HEK293 (cell line): ENCODE measurements around the gene NDFIP2.
A peak's percentile ranks its signal among the peaks of the same experiment; 100 is the strongest.

Experiments
- FEZF1 ChIP-seq: fragments of 450-650 bp; formaldehyde crosslinking; IDR thresholded peaks from 2 replicates; pipeline ENCODE4 v1.5.1; 2016; ENCODE audit warnings: missing biosample characterization, missing genetic modification characterization
- IKZF3 ChIP-seq: fragments of 450-650 bp; IDR thresholded peaks from 2 replicates; pipeline ENCODE4 v1.5.0; 2018; ENCODE audit warnings: missing biosample characterization, mild to moderate bottlenecking, missing genetic modification characterization, moderate library complexity
- KLF16 ChIP-seq: fragments of 450-650 bp; formaldehyde crosslinking; IDR thresholded peaks from 2 replicates; pipeline ENCODE4 v1.5.1; 2017; ENCODE audit warnings: missing biosample characterization, missing genetic modification characterization
- KLF7 ChIP-seq: fragments of 450-650 bp; formaldehyde crosslinking; IDR thresholded peaks from 2 replicates; pipeline ENCODE4 v1.5.1; 2016; ENCODE audit warnings: missing biosample characterization, missing genetic modification characterization, borderline replicate concordance
- MYNN ChIP-seq: fragments of 450-650 bp; formaldehyde crosslinking; IDR thresholded peaks from 2 replicates; pipeline ENCODE4 v1.5.1; 2016; ENCODE audit warnings: missing biosample characterization, missing genetic modification characterization, borderline replicate concordance
- OSR2 ChIP-seq: fragments of 450-650 bp; formaldehyde crosslinking; IDR thresholded peaks from 2 replicates; pipeline ENCODE4 v1.5.1; 2016; ENCODE audit warnings: missing biosample characterization, missing genetic modification characterization
- SCRT1 ChIP-seq: fragments of 450-650 bp; formaldehyde crosslinking; IDR thresholded peaks from 2 replicates; pipeline ENCODE4 v1.5.1; 2016; ENCODE audit warnings: missing biosample characterization, missing genetic modification characterization, borderline replicate concordance
- SP7 ChIP-seq: fragments of 450-650 bp; formaldehyde crosslinking; IDR thresholded peaks from 2 replicates; pipeline ENCODE4 v1.5.1; 2016; ENCODE audit warnings: missing biosample characterization, missing genetic modification characterization
- ZEB2 ChIP-seq: fragments of 450-650 bp; formaldehyde crosslinking; IDR thresholded peaks from 2 replicates; pipeline ENCODE4 v1.5.1; 2016; ENCODE audit warnings: missing biosample characterization, missing genetic modification characterization
- ZFP69B ChIP-seq: fragments of 450-650 bp; formaldehyde crosslinking; IDR thresholded peaks from 2 replicates; pipeline ENCODE4 v1.5.1; 2016; ENCODE audit warnings: missing biosample characterization, missing genetic modification characterization
- ZNF10 ChIP-seq: fragments of 450-650 bp; formaldehyde crosslinking; IDR thresholded peaks from 2 replicates; pipeline ENCODE4 v1.5.1; 2017; ENCODE audit warnings: missing biosample characterization, missing genetic modification characterization
- ZNF146 ChIP-seq: fragments of 450-650 bp; formaldehyde crosslinking; IDR thresholded peaks from 2 replicates; pipeline ENCODE4 v1.5.1; 2016; ENCODE audit warnings: missing biosample characterization, missing genetic modification characterization
- ZNF184 ChIP-seq: fragments of 450-650 bp; IDR thresholded peaks from 2 replicates; pipeline ENCODE4 v1.5.1; 2018; ENCODE audit warnings: missing biosample characterization, mild to moderate bottlenecking, missing genetic modification characterization
- ZNF2 ChIP-seq: fragments of 450-650 bp; formaldehyde crosslinking; IDR thresholded peaks from 2 replicates; pipeline ENCODE4 v1.5.1; 2016; ENCODE audit warnings: missing biosample characterization, missing genetic modification characterization
- ZNF221 ChIP-seq: fragments of 450-650 bp; formaldehyde crosslinking; IDR thresholded peaks from 2 replicates; pipeline ENCODE4 v1.5.1; 2017; ENCODE audit warnings: missing biosample characterization, missing genetic modification characterization, borderline replicate concordance
- ZNF248 ChIP-seq: fragments of 450-650 bp; formaldehyde crosslinking; IDR thresholded peaks from 2 replicates; pipeline ENCODE4 v1.5.1; 2017; ENCODE audit warnings: missing biosample characterization, missing genetic modification characterization
- ZNF510 ChIP-seq: fragments of 450-650 bp; formaldehyde crosslinking; IDR thresholded peaks from 2 replicates; pipeline ENCODE4 v1.5.1; 2018; ENCODE audit warnings: mild to moderate bottlenecking, missing genetic modification characterization, missing biosample characterization; ENCODE audit not compliant: insufficient replicate concordance
- ZNF558 ChIP-seq: fragments of 450-650 bp; formaldehyde crosslinking; IDR thresholded peaks from 2 replicates; pipeline ENCODE4 v1.5.1; 2016; ENCODE audit warnings: missing biosample characterization, missing genetic modification characterization
- ZNF600 ChIP-seq: fragments of 450-650 bp; formaldehyde crosslinking; IDR thresholded peaks from 2 replicates; pipeline ENCODE4 v1.5.1; 2016; ENCODE audit warnings: missing biosample characterization, missing genetic modification characterization
- ZNF623 ChIP-seq: fragments of 450-650 bp; formaldehyde crosslinking; IDR thresholded peaks from 2 replicates; pipeline ENCODE4 v1.5.1; 2016; ENCODE audit warnings: missing biosample characterization, missing genetic modification characterization
- ZNF626 ChIP-seq: fragments of 450-650 bp; sonication (Bioruptor Pico); formaldehyde crosslinking; IDR thresholded peaks from 2 replicates; pipeline ENCODE4 v1.5.1; 2018; ENCODE audit warnings: missing biosample characterization, missing genetic modification characterization, inconsistent platforms
- ZNF629 ChIP-seq: fragments of 450-650 bp; formaldehyde crosslinking; IDR thresholded peaks from 2 replicates; pipeline ENCODE4 v1.5.1; 2017; ENCODE audit warnings: missing biosample characterization, missing genetic modification characterization
- ZNF660 ChIP-seq: fragments of 450-650 bp; IDR thresholded peaks from 2 replicates; pipeline ENCODE4 v1.5.1; 2018; ENCODE audit warnings: missing biosample characterization, mild to moderate bottlenecking, missing genetic modification characterization
- ZNF664 ChIP-seq: fragments of 450-650 bp; formaldehyde crosslinking; IDR thresholded peaks from 2 replicates; pipeline ENCODE4 v1.5.1; 2016; ENCODE audit warnings: missing biosample characterization, missing genetic modification characterization
- ZNF701 ChIP-seq: fragments of 450-650 bp; formaldehyde crosslinking; IDR thresholded peaks from 2 replicates; pipeline ENCODE4 v1.5.1; 2016; ENCODE audit warnings: missing biosample characterization, missing genetic modification characterization
- ZNF843 ChIP-seq: fragments of 450-650 bp; formaldehyde crosslinking; IDR thresholded peaks from 2 replicates; pipeline ENCODE4 v1.5.1; 2016; ENCODE audit warnings: missing biosample characterization, missing genetic modification characterization
- ZSCAN30 ChIP-seq: fragments of 450-650 bp; IDR thresholded peaks from 2 replicates; pipeline ENCODE4 v1.5.1; 2018; ENCODE audit warnings: missing biosample characterization, mild to moderate bottlenecking, missing genetic modification characterization, moderate library complexity
- ZXDB ChIP-seq: fragments of 450-650 bp; formaldehyde crosslinking; IDR thresholded peaks from 2 replicates; pipeline ENCODE4 v1.5.1; 2016; ENCODE audit warnings: missing biosample characterization, missing genetic modification characterization
- TF ChIP-seq, protein P1 (sequence below): fragments of 450-650 bp; formaldehyde crosslinking; IDR thresholded peaks from 2 replicates; pipeline ENCODE4 v1.5.1; 2016; ENCODE audit warnings: missing biosample characterization, missing genetic modification characterization
- TF ChIP-seq, protein P2 (sequence below): fragments of 450-650 bp; formaldehyde crosslinking; IDR thresholded peaks from 2 replicates; pipeline ENCODE4 v1.5.1; 2017; ENCODE audit warnings: missing biosample characterization, missing genetic modification characterization
- TF ChIP-seq, protein P3 (sequence below): fragments of 450-650 bp; formaldehyde crosslinking; IDR thresholded peaks from 2 replicates; pipeline ENCODE4 v1.5.1; 2016; ENCODE audit warnings: missing biosample characterization, missing genetic modification characterization
- TF ChIP-seq, protein P4 (sequence below): fragments of 450-650 bp; formaldehyde crosslinking; IDR thresholded peaks from 2 replicates; pipeline ENCODE4 v1.5.1; 2016; ENCODE audit warnings: missing biosample characterization, missing genetic modification characterization, low read depth
- TF ChIP-seq, protein P5 (sequence below): fragments of 450-650 bp; formaldehyde crosslinking; IDR thresholded peaks from 2 replicates; pipeline ENCODE4 v1.5.1; 2017; ENCODE audit warnings: missing biosample characterization, missing genetic modification characterization

The NDFIP2 gene

DNA sequence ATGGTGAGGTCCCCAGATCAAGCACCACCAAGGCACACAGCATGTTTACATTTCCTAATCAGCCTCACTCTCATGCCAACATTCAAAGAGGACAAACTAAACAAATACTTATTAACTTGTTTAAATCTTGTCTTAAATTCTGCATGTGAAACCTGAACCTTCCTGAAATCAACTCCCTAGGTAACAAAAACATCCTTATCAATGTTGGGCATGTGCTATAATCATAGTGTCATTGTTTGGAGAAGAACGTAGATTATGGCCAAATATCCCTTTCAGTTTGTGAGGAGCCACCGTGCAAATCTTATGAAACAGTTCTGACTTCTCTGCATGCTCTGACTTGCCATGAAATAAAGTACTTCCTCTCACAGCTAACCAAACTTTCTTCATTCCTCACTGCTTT is 123.8 kb downstream of the NDFIP2 start (continued):
- TF ChIP-seq, protein P1, sequence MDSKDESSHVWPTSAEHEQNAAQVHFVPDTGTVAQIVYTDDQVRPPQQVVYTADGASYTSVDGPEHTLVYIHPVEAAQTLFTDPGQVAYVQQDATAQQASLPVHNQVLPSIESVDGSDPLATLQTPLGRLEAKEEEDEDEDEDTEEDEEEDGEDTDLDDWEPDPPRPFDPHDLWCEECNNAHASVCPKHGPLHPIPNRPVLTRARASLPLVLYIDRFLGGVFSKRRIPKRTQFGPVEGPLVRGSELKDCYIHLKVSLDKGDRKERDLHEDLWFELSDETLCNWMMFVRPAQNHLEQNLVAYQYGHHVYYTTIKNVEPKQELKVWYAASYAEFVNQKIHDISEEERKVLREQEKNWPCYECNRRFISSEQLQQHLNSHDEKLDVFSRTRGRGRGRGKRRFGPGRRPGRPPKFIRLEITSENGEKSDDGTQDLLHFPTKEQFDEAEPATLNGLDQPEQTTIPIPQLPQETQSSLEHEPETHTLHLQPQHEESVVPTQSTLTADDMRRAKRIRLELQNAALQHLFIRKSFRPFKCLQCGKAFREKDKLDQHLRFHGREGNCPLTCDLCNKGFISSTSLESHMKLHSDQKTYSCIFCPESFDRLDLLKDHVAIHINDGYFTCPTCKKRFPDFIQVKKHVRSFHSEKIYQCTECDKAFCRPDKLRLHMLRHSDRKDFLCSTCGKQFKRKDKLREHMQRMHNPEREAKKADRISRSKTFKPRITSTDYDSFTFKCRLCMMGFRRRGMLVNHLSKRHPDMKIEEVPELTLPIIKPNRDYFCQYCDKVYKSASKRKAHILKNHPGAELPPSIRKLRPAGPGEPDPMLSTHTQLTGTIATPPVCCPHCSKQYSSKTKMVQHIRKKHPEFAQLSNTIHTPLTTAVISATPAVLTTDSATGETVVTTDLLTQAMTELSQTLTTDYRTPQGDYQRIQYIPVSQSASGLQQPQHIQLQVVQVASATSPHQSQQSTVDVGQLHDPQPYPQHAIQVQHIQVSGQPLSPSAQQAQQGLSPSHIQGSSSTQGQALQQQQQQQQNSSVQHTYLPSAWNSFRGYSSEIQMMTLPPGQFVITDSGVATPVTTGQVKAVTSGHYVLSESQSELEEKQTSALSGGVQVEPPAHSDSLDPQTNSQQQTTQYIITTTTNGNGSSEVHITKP (tag by site-specific recombination): peak; percentile 38; the same call in 1 of the 2 replicates
- TF ChIP-seq ZNF623: no peak
- TF ChIP-seq ZNF221: no peak
- TF ChIP-seq OSR2 (tag by site-specific recombination): peak; percentile 84
- TF ChIP-seq, protein P2, sequence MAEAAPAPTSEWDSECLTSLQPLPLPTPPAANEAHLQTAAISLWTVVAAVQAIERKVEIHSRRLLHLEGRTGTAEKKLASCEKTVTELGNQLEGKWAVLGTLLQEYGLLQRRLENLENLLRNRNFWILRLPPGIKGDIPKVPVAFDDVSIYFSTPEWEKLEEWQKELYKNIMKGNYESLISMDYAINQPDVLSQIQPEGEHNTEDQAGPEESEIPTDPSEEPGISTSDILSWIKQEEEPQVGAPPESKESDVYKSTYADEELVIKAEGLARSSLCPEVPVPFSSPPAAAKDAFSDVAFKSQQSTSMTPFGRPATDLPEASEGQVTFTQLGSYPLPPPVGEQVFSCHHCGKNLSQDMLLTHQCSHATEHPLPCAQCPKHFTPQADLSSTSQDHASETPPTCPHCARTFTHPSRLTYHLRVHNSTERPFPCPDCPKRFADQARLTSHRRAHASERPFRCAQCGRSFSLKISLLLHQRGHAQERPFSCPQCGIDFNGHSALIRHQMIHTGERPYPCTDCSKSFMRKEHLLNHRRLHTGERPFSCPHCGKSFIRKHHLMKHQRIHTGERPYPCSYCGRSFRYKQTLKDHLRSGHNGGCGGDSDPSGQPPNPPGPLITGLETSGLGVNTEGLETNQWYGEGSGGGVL (tag by site-specific recombination): peak; percentile 29; the same call in 1 of the 2 replicates
- TF ChIP-seq ZEB2 (tag by site-specific recombination): no peak
- TF ChIP-seq KLF7 (tag by site-specific recombination): no peak
- TF ChIP-seq, protein P3, sequence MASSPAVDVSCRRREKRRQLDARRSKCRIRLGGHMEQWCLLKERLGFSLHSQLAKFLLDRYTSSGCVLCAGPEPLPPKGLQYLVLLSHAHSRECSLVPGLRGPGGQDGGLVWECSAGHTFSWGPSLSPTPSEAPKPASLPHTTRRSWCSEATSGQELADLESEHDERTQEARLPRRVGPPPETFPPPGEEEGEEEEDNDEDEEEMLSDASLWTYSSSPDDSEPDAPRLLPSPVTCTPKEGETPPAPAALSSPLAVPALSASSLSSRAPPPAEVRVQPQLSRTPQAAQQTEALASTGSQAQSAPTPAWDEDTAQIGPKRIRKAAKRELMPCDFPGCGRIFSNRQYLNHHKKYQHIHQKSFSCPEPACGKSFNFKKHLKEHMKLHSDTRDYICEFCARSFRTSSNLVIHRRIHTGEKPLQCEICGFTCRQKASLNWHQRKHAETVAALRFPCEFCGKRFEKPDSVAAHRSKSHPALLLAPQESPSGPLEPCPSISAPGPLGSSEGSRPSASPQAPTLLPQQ: peak; percentile 68; the same call in 1 of the 2 replicates
- no peak for TF ChIP-seq KLF16
- TF ChIP-seq MYNN (tag by site-specific recombination): no peak
- peak; percentile 45; the same call in 1 of the 2 replicates for TF ChIP-seq ZNF664
- TF ChIP-seq ZNF843: peak; percentile 94
- no peak for TF ChIP-seq ZNF600 (tag by site-specific recombination)
- no peak for TF ChIP-seq ZNF2 (tag by site-specific recombination)
- TF ChIP-seq ZNF146 (tag by site-specific recombination): no peak
- no peak for TF ChIP-seq SCRT1 (tag by site-specific recombination)
- TF ChIP-seq ZNF701 (tag by site-specific recombination): no peak
- peak; percentile 87 for TF ChIP-seq ZXDB
- TF ChIP-seq, protein P4, sequence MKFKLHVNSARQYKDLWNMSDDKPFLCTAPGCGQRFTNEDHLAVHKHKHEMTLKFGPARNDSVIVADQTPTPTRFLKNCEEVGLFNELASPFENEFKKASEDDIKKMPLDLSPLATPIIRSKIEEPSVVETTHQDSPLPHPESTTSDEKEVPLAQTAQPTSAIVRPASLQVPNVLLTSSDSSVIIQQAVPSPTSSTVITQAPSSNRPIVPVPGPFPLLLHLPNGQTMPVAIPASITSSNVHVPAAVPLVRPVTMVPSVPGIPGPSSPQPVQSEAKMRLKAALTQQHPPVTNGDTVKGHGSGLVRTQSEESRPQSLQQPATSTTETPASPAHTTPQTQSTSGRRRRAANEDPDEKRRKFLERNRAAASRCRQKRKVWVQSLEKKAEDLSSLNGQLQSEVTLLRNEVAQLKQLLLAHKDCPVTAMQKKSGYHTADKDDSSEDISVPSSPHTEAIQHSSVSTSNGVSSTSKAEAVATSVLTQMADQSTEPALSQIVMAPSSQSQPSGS (tag by site-specific recombination): no peak
- TF ChIP-seq ZNF626 (tag by site-specific recombination): no peak
- TF ChIP-seq, protein P5, sequence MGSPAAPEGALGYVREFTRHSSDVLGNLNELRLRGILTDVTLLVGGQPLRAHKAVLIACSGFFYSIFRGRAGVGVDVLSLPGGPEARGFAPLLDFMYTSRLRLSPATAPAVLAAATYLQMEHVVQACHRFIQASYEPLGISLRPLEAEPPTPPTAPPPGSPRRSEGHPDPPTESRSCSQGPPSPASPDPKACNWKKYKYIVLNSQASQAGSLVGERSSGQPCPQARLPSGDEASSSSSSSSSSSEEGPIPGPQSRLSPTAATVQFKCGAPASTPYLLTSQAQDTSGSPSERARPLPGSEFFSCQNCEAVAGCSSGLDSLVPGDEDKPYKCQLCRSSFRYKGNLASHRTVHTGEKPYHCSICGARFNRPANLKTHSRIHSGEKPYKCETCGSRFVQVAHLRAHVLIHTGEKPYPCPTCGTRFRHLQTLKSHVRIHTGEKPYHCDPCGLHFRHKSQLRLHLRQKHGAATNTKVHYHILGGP (tag by site-specific recombination): peak; percentile 88
- no peak for TF ChIP-seq ZNF10 (tag by site-specific recombination)
- TF ChIP-seq ZNF184 (tag by site-specific recombination): no peak
- TF ChIP-seq ZNF510 (tag by site-specific recombination): peak; percentile 44
- TF ChIP-seq ZNF629 (tag by site-specific recombination): peak; percentile 31; the same call in 1 of the 2 replicates
- TF ChIP-seq ZNF248 (tag by site-specific recombination): no peak
- peak; percentile 93 for TF ChIP-seq SP7 (tag by site-specific recombination)
- 0 out of 2 replicates have a peak, but pooled peaks have one; percentile 43 for TF ChIP-seq IKZF3
- 0 out of 2 replicates have a peak, but pooled peaks have one; percentile 54 for TF ChIP-seq ZSCAN30 (tag by site-specific recombination)
- TF ChIP-seq ZNF558: no peak
- no peak for TF ChIP-seq ZNF660
- TF ChIP-seq ZFP69B (tag by site-specific recombination): no peak
- peak; percentile 97 for TF ChIP-seq FEZF1 (tag by site-specific recombination)
